GM12878 (cell line): ENCODE data around the gene PPARD. TPM values are rescaled to one million over a fixed set of nuclear protein-coding genes. Genes with fewer than 3 reads are reported as not detected.

Experiments
- ATAC-seq: fragments of 200-7000 bp; cut with Tn5 transposase; 3 replicates; pipeline ENCODE4 v1.9.1; 2020; ENCODE audit warnings: mild to moderate bottlenecking, moderate library complexity
- BruUV-seq: library from RNA; stranded (reverse); fragments of 400-500 nt; replicated peaks from 2 replicates; lab custom pipeline; 2021; lab: Mats Ljungman, UMichigan
- CTCF ChIA-PET: fragments of 300-600 bp; sonication (Branson Sonifier 250); formaldehyde crosslinking; extraction: SDS; loops from one replicate; lab custom pipeline; 2021; ENCODE audit warnings: inconsistent platforms; lab: Yijun Ruan, JAX
- POLR2A ChIA-PET: fragments of 350-600 bp; formaldehyde crosslinking; extraction: SDS; loops from one replicate; lab custom pipeline; 2021; ENCODE audit warnings: inconsistent platforms; lab: Charles Lee
- RAD21 ChIA-PET: fragments of 300-600 bp; sonication (Branson Sonifier 250); formaldehyde crosslinking; loops from one replicate; lab custom pipeline; 2023; ENCODE audit warnings: antibody characterized with exemption; ENCODE audit not compliant: unreplicated experiment; lab: Charles Lee
- SMC1A ChIA-PET: fragments of 300-600 bp; sonication (Branson Sonifier 250); formaldehyde crosslinking; loops from one replicate; lab custom pipeline; 2023; ENCODE audit not compliant: unreplicated experiment, uncharacterized antibody; lab: Charles Lee
- DNase-seq: peaks from one replicate; pipeline ENCODE4 v3.0.0-alpha.2; 2011; ENCODE audit warnings: low read depth, low spot score
- FAIRE-seq: peaks from 3 replicates; lab custom pipeline; 2011; peaks lifted over from hg19 to GRCh38; lab: Jason Lieb, UNC
- H2AFZ ChIP-seq: 2 replicates; pipeline ENCODE4 v1.6.0; 2011; ENCODE audit warnings: low read depth, low read length, control low read depth; ENCODE audit not compliant: control insufficient read depth
- H3K27ac ChIP-seq: 2 replicates; pipeline ENCODE4 v1.5.1; 2011; ENCODE audit warnings: control low read depth; ENCODE audit not compliant: control insufficient read depth, insufficient read depth
- H3K27me3 ChIP-seq, 2 experiments: replicated peaks in 1 of 2; 2 replicates each; pipeline versions ENCODE4 v1.6.0 to v1.6.1; 2011; ENCODE audit warnings: low read length in 1 of 2; ENCODE audit not compliant: control insufficient read depth in 2 of 2, insufficient read depth in 2 of 2
- H3K36me3 ChIP-seq, 2 experiments: 2 replicates each; pipeline ENCODE4 v1.5.1; 2011; ENCODE audit warnings: low read length in 1 of 2; ENCODE audit not compliant: control insufficient read depth in 2 of 2, insufficient read depth in 2 of 2
- H3K4me1 ChIP-seq: 2 replicates; pipeline ENCODE4 v1.6.1; 2011; ENCODE audit warnings: mild to moderate bottlenecking, low read length, moderate library complexity, mixed read lengths; ENCODE audit not compliant: control insufficient read depth, insufficient read depth
- H3K4me2 ChIP-seq: 2 replicates; pipeline ENCODE4 v1.6.0; 2011; ENCODE audit warnings: control low read depth; ENCODE audit not compliant: control insufficient read depth, insufficient read depth
- H3K4me3 ChIP-seq: fragments of 200-600 bp; sonication (generic); 2 replicates; pipeline ENCODE4 v1.5.1; 2016
- H3K79me2 ChIP-seq: 2 replicates; pipeline ENCODE4 v1.6.0; 2011; ENCODE audit warnings: low read length; ENCODE audit not compliant: control insufficient read depth, insufficient read depth
- H3K9ac ChIP-seq: 2 replicates; pipeline ENCODE4 v1.8.0; 2011; ENCODE audit warnings: low read length, control low read depth, mixed read lengths; ENCODE audit not compliant: control insufficient read depth, insufficient read depth
- H3K9me3 ChIP-seq: replicated peaks from 3 replicates; pipeline ENCODE4 v1.5.1; 2011; ENCODE audit warnings: mild to moderate bottlenecking, low read length; ENCODE audit not compliant: control insufficient read depth, insufficient read depth
- H4K20me1 ChIP-seq: 2 replicates; pipeline ENCODE4 v1.6.0; 2011; ENCODE audit not compliant: control insufficient read depth, insufficient read depth
- BHLHE40 ChIP-seq, 2 experiments: fragments of 450-650 bp in 1 of 2; IDR thresholded peaks; 2 replicates each; pipeline ENCODE4 v1.6.1; 2011 to 2017; ENCODE audit warnings: low read depth in 2 of 2, borderline replicate concordance in 1 of 2, improper control_type of control experiment in 1 of 2, low read length in 1 of 2, mild to moderate bottlenecking in 1 of 2
- CHD1 ChIP-seq: IDR thresholded peaks from 2 replicates; pipeline ENCODE4 v1.6.1; 2012; ENCODE audit warnings: low read depth, low read length, improper control_type of control experiment
- CUX1 ChIP-seq: IDR thresholded peaks from 2 replicates; pipeline ENCODE4 v1.6.1; 2012; ENCODE audit warnings: improper control_type of control experiment, low read depth, low read length; ENCODE audit not compliant: insufficient replicate concordance
- EZH2 ChIP-seq: IDR thresholded peaks from 2 replicates; pipeline ENCODE4 v1.6.1; 2012; ENCODE audit warnings: low read depth, mild to moderate bottlenecking, control low read depth, inconsistent platforms, low read length, borderline replicate concordance; ENCODE audit not compliant: control insufficient read depth
- FOS ChIP-seq: IDR thresholded peaks from 3 replicates; pipeline ENCODE4 v1.6.1; 2011; ENCODE audit warnings: borderline replicate concordance; ENCODE audit not compliant: insufficient read length; ENCODE audit errors: extremely low read depth
- IKZF1 ChIP-seq: fragments of 450-650 bp; conservative IDR thresholded peaks from 2 replicates; pipeline ENCODE4 v1.6.1; 2017; ENCODE audit warnings: antibody characterized with exemption, mild to moderate bottlenecking
- NFYA ChIP-seq: IDR thresholded peaks from 2 replicates; pipeline ENCODE4 v1.6.1; 2011; ENCODE audit warnings: low read depth, mild to moderate bottlenecking, low read length, improper control_type of control experiment, borderline replicate concordance
- NRF1 ChIP-seq: conservative IDR thresholded peaks from 2 replicates; pipeline ENCODE4 v1.6.1; 2011; ENCODE audit warnings: mild to moderate bottlenecking, low read depth, low read length, improper control_type of control experiment
- SREBF2 ChIP-seq: IDR thresholded peaks from 2 replicates; pipeline ENCODE4 v1.6.1; 2012; ENCODE audit warnings: mild to moderate bottlenecking, low read length
- TCF3 ChIP-seq: IDR thresholded peaks from 2 replicates; pipeline ENCODE4 v1.6.1; 2012; ENCODE audit warnings: low read depth, mild to moderate bottlenecking, low read length, borderline replicate concordance; ENCODE audit not compliant: insufficient read depth
- WGBS: methylation state at CpG from one replicate; pipeline ENCODE4 v1.1.6; 2016; ENCODE audit warnings: low lambda C conversion rate; ENCODE audit not compliant: insufficient replicate concordance, insufficient coverage; ENCODE audit errors: missing lambda C conversion rate; 5-methylcytosine and 5-hydroxymethylcytosine counted together
- in situ Hi-C: fragments of 300-500 bp; cut with MboI; formaldehyde crosslinking; loops from 9 replicates; pipeline ENCODE4 v1.14.3; 2018; ENCODE audit warnings: mixed read lengths
- intact Hi-C: fragments of 100-400 bp; cut with micrococcal nuclease; formaldehyde crosslinking; loops from one replicate; pipeline ENCODE4 v1.14.2; 2022; ENCODE audit not compliant: unreplicated experiment
- polyA plus RNA-seq, 11 experiments: library from polyadenylated mRNA; depleted of rRNA in 4 of 11; unstranded in 6 of 11; stranded (reverse) in 5 of 11; fragments of >200 nt; fragmentation: Nextera tagmentation in 4 of 11; fragmentation: Illumina TruSeq in 1 of 11; extraction: Ambion mirVana in 4 of 11; extraction: Trizol in 1 of 11; gene quantifications; 1 replicate in 1 of 11; 2 replicates in 10 of 11; pipeline versions ENCODE4 v1.2.1 to v1.2.3, GENCODE V29; 2011 to 2016; ENCODE audit warnings: inconsistent platforms in 2 of 11, missing spikeins in 2 of 11, low read depth in 1 of 11
- total RNA-seq, 4 experiments: library from RNA; depleted of rRNA in 3 of 4; stranded (reverse); fragments of >200 nt in 3 of 4; fragmentation: Illumina TruSeq in 1 of 4; extraction: Trizol in 1 of 4; gene quantifications; 2 replicates each; pipeline versions ENCODE4 v1.2.1 to v1.2.3, GENCODE V29; 2013 to 2021

The PPARD gene
- total and polyA plus RNA-seq, 10 of the 15 experiments (the other 5 are each of a cell fraction or from before 2014, with no cell fraction given), result 0.05 to 12.6 (median 6.7) TPM

DNA sequence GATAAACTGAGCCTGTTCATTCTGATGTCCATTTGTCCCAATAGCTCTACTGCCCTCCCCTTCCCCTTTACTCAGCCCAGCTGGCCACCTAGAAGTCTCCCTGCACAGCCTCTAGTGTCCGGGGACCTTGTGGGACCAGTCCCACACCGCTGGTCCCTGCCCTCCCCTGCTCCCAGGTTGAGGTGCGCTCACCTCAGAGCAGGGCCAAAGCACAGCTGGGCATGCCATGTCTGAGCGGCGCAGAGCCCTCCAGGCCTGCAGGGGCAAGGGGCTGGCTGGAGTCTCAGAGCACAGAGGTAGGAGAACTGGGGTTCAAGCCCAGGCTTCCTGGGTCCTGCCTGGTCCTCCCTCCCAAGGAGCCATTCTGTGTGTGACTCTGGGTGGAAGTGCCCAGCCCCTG is 85.1 kb downstream of the PPARD start:
- in situ Hi-C loops, result no loop called here
- Histone ChIP-seq H3K4me3 (no peak overlapping the region), H3K9me3 (peaks cover 15% of the 10 kb centered on the region; the same call in 2 of the 3 replicates), H3K4me1 (peaks cover 7% of the 10 kb centered on the region), H4K20me1 (no peaks in the 10 kb centered on the region), H3K79me2 (no peaks in the 10 kb centered on the region), H3K4me2 (no peak overlapping the region), H3K27me3 (no peaks in the 10 kb centered on the region), H3K36me3 (peaks cover 0 to 6% of the 10 kb centered on the region in 2 experiments), H3K27ac (no peak overlapping the region), H2AFZ (no peak overlapping the region)
- no peak for ATAC-seq
- DNase-seq, result no peak
- SMC1A ChIA-PET, result interaction anchor here (0.7 kb wide), 1 partner anchor 10 kb away, joined by 3 read pairs; no protein-coding TSS in a partner anchor
- RAD21 ChIA-PET, result no interaction called here
- intact Hi-C loops, result no loop called here
- BruUV-seq, result no TSS peak
- no peak for FAIRE-seq
- CTCF ChIA-PET, result no interaction called here
- 94% methylated on average over 5 of the region's 5 CpGs for WGBS
- POLR2A ChIA-PET, result no interaction called here
- TF ChIP-seq CHD1 (no peak), BHLHE40 (IDR thresholded peaks at IDR 0.05; ENCODE audit: borderline replicate concordance in 1 of 2, low read depth in 2 of 2, low read length in 1 of 2) (no peak), NRF1 (no peak), NFYA (no peak), TCF3 (no peak), SREBF2 (no peak)
- TF ChIP-seq, all 136 proteins: peak for 0
- H3K9ac ChIP-seq, result no peak overlapping the region

DNA sequence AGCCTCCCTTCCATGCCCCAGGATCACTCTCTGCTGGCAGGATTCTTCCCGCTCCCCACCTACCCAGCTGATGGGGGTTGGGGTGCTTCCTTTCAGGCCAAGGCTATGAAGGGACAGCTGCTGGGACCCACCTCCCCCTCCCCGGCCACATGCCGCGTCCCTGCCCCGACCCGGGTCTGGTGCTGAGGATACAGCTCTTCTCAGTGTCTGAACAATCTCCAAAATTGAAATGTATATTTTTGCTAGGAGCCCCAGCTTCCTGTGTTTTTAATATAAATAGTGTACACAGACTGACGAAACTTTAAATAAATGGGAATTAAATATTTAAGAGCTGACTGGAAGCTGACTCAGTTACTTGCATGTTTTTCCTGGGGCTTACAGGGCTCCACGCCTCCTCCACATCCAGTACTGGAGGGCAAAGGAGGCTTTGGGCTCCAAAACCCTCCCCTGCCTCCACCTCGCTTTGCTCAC is 85.5 kb downstream of the PPARD start:
- no peak overlapping the region for H3K27ac ChIP-seq
- no peak overlapping the region for H3K4me2 ChIP-seq
- 90% methylated on average over 9 of the region's 9 CpGs for WGBS
- H3K36me3 ChIP-seq, result peaks cover 0 to 6% of the 10 kb centered on the region in 2 experiments
- peaks cover 7% of the 10 kb centered on the region for H3K4me1 ChIP-seq
- H3K4me3 ChIP-seq, result no peak overlapping the region
- FAIRE-seq (no peak), ATAC-seq (no peak), DNase-seq (no peak)
- intact Hi-C loops (no loop called here), in situ Hi-C loops (no loop called here)
- SMC1A ChIA-PET, result no interaction called here
- no peaks in the 10 kb centered on the region for H3K79me2 ChIP-seq
- CTCF ChIA-PET, result no interaction called here
- peaks cover 15% of the 10 kb centered on the region; the same call in 2 of the 3 replicates for H3K9me3 ChIP-seq
- H2AFZ ChIP-seq, result no peak overlapping the region
- H3K27me3 ChIP-seq, result no peaks in the 10 kb centered on the region
- RAD21 ChIA-PET, result no interaction called here
- no TSS peak for BruUV-seq
- H3K9ac ChIP-seq, result no peak overlapping the region
- no peaks in the 10 kb centered on the region for H4K20me1 ChIP-seq
- POLR2A ChIA-PET, result interaction anchor here (0.6 kb wide), 1 partner anchor 92 kb away, joined by 3 read pairs; no protein-coding TSS in a partner anchor
- TF ChIP-seq FOS (no peak), IKZF1 (no peak), TCF3 (no peak), CUX1 (no peak), EZH2 (no peak)
